ENCODE measurements around the gene BIN2.

BIN2 gene

GRCh38 chr12:51323966-51324895, at the start of gene BIN2:
Gene BIN2, minus strand, starts transcription at chr12:51324174. Its CDS starts 72 bp downstream, at chr12:51324102.
- DNase-seq (ENCODE audit: low spot score) = peak; percentile 67

GRCh38 chr12:51373187-51373586, 49.2 kb upstream of the BIN2 start:
- no peak for DNase-seq (ENCODE audit: low spot score)

- DNase-seq (ENCODE audit: low spot score) = no peak
Measured at GRCh38 chr12:51372021-51372420, 48.0 kb upstream of the BIN2 start.

- DNase-seq (ENCODE audit: low spot score) = no peak
Measured at GRCh38 chr12:51371295-51371953, 47.5 kb upstream of the BIN2 start.

DNA sequence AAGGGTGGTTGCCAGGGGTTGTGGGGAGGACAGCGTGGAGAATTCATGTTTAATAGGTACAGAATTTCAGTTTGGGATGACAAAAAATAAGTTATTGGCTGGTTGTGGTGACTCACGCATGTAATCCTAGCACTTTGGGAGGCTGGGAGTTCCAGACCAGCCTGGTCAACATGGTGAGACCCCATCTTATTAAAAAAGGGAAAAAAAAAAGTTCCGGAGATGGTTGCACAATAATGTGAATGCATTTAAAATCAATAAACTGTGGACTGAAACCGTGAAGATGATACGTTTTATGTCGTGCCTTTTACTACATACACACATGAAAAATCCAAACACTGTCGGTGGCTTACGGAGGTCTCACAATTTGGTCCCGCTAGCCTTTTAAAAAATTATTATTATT, 46.7 kb upstream of the BIN2 start:
- no peak for DNase-seq (ENCODE audit: low spot score)

DNA sequence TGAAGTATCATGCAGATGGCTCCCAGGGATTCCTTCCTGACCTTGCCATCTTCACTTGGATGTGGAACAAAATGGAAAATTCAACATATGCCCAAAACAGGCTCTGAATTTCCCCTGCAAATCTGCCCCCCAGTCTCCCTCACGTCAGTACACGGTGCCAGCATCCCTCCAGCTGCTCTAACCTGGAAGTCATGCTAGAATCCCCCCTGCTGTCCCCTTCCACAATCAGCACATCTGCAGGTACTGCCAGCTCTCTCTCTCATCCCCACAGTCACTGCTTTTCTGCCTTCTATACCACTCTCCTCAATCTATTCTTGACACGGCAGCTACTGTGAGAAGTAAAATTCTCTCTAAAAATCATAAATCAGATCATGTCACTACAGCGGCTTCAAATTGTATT, 45.6 kb upstream of the BIN2 start:
- DNase-seq (ENCODE audit: low spot score) = no peak

DNA sequence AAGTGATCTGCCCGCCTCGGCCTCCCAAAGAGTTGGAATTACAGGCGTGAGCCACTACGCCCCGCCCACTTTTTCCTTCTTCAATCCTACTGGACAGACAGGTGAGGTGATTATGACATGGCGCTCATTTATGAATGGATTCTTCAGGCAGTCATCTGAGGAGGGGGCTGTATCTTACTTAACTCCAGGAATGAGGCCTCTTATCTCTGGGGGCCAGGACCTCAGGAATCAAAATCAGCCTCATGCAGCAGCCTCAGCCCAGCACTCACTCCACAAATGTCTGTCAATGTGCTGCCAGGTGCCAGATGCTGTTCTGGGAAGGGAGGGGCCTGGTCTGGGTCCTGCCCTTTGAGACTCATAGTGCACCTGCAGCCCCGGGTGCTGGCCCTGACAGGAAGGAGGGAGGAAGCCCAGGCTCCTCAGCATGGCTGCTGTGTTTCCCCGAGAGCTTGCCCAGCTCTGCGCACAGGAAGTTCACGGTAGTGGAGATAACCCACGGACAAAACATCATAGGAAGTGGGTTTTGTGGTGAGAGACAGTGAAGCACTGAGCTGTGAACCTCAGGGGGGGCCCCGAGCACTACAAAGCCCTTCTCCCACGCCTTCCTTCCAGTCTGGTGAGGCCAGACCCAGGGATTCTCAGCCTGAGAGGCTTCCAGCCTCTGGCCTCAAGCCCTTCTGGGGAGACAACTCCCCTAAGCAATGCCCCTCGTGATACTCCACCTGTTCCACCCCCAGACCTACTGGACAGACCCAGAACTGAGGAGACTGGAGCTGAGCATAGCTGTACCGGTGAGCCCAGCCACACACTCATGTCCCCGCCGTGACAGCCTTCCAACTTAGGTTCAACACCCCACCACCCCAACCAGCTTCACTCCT, 44.9 kb upstream of the BIN2 start:
- peak; percentile 89 for DNase-seq (ENCODE audit: low spot score)

GRCh38 chr12:51365276-51365675, 41.3 kb upstream of the BIN2 start:
- no peak for DNase-seq (ENCODE audit: low spot score)

- DNase-seq (ENCODE audit: low spot score) = no peak
Measured at GRCh38 chr12:51364001-51364400, 40.0 kb upstream of the BIN2 start.

- no peak for DNase-seq (ENCODE audit: low spot score)
Measured at GRCh38 chr12:51362747-51363342, 38.9 kb upstream of the BIN2 start.

GRCh38 chr12:51362307-51362706, 38.3 kb upstream of the BIN2 start:
- no peak for DNase-seq (ENCODE audit: low spot score)

DNA sequence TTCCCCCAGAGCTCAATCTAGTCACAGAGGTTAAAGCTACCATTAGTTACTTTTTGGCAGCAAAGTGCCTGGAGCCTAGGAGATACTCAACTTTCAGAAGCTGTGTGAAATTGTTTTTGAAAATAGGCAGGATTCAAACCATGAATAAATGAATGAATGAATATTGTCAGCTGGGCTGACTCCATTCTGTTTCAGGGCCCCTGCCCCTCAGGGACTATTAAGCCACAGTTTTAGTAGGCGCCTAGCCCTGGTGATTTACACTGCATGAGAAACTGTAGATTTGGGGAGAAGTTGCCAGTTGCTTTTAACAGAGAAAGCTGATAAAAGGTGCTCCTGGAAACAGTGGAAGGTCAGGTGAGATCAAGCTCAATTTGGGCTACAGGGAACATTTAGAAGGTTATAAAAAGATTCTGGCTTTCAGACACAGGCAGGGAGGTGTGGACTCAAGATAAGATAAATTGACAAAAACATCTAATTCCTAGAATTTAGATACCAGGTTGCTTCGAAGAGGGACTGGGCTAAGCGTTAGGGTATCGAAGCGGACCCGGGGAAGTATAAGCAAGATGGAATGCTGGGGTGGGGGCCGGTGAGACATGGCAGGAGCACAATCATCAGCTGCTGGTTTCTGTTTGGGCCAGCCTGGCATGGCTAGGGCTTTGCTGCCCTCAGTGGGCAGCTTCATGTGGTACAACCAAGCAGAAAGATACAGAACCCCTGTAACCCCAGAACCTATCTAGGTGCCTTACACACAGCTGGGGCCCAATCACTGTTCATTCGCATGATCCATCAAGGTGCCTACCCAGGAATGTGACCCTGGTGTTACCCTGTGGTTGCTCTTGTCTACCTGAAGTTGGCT, 37.4 kb upstream of the BIN2 start:
- DNase-seq (ENCODE audit: low spot score) = no peak

- no peak for DNase-seq (ENCODE audit: low spot score)
Measured at GRCh38 chr12:51360315-51360714, 36.3 kb upstream of the BIN2 start.

GRCh38 chr12:51359851-51360250, 35.9 kb upstream of the BIN2 start:
- DNase-seq (ENCODE audit: low spot score) = no peak

- DNase-seq (ENCODE audit: low spot score) = no peak
Measured at GRCh38 chr12:51358496-51358895, 34.5 kb upstream of the BIN2 start.

DNA sequence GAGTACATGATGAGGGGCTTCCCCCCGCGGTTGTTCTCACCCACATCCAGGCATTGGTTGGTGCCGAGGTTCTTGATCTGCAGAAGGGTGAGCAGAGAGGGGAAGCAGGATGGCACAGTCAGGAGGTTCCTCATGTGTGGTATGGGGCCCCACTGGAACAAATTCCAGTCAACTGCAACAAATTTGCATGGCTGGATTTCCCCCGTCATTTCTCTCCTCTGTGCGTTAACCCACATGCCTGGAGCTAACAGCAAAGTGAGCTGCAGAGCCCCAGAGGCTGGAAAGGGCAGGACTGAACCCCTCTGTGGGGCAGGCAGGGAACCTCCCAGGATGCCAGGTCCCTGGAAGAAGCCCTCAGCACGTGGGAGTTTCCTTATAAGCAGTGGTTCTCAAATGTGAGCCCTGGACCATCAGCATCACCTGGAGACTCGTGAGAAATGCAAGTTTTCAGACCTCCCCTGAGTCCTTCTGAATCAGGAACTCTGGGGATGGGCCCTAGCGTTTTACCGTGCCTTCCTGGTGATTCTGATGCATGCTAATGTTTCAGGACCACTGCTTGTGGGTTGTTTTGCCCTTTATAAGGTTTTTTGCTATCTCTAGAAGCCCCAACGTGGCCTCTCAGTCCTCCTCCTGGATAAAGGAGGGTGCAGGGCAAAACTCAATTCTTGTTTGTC, 33.5 kb upstream of the BIN2 start:
- no peak for DNase-seq (ENCODE audit: low spot score)

DNA sequence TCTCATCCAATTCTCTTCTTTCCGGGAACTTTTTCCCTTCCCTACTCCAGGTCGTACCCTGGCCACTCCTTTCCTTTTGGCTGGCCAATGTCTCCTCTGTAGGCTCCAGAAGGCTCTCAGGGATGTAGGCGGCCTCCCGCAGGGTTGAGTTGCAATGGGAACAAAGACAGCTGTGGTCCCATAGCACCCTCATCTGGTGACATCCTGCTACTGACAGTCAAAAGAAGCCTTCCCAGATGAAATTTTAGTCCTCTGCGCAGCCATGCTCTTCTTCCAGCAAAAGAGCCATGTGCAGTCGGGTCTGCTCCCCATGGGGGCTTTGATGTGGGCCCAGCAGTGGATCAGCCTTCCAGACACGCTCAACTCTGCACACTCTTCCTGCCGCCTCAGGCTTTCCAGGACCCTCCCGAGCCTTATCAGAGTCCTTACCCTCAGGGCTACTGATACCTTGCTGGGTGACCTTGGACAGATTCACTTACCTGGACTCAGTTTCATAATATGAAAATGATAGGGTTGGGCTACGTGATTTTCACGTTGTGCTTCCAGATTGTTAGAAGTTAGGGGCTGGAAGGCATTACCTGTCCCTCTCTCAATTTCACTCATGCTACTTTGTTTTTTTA, 28.0 kb upstream of the BIN2 start:
- DNase-seq (ENCODE audit: low spot score) = peak; percentile 47

DNA sequence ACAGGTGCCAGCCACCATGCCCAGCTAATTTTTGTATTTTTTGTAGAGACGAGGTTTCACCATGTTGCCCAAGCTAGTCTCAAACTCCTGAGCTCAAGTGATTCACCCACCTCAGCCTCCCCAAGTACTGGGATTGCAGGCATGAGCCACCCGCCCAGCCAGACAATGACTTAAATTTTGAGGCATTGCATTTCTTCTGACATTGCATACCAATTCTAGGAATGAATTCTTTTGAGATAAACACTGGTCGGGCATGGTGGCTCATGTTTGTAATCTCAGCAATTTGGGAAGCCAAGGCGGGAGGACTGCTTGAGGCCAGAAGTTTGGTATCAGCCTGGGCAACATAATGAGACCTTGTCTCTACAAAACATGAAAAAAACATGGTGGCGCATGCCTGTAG, 25.1 kb upstream of the BIN2 start:
- no peak for DNase-seq (ENCODE audit: low spot score)

GRCh38 chr12:51348116-51348515, 24.1 kb upstream of the BIN2 start:
- DNase-seq (ENCODE audit: low spot score) = no peak

DNA sequence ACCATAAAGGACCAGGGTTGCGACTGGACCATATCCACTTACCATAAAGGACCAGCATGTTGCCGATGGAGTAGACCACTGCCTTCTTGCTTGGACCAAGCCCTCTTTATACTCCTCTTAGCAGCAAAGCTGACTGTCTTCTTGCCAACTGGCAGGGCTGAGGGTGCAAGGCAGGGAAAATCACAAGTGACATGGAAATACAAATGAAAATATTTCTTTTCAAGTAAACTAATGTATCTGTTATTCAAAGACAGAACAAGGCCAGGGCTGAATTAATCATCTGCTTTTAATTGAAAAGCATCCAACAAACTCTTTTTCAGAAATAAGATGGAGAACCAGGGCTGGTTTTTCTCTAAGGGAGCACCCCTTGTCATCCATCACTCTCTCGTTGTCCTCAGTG, 22.6 kb upstream of the BIN2 start, which contains the start of gene CELA1:
CELA1 (minus strand) TSS at position 99 of the 400 bp plus-strand sequence; CDS start at position 58, 41 bp downstream.
- DNase-seq (ENCODE audit: low spot score) = no peak
